Fibroblast of gingiva (primary cell): ENCODE measurements around the gene KRTAP29-1.

Source experiments
- DNase-seq: peaks from one replicate; pipeline ENCODE4 v3.0.0-alpha.2; 2011; ENCODE audit warnings: low read depth

KRTAP29-1 gene

DNA sequence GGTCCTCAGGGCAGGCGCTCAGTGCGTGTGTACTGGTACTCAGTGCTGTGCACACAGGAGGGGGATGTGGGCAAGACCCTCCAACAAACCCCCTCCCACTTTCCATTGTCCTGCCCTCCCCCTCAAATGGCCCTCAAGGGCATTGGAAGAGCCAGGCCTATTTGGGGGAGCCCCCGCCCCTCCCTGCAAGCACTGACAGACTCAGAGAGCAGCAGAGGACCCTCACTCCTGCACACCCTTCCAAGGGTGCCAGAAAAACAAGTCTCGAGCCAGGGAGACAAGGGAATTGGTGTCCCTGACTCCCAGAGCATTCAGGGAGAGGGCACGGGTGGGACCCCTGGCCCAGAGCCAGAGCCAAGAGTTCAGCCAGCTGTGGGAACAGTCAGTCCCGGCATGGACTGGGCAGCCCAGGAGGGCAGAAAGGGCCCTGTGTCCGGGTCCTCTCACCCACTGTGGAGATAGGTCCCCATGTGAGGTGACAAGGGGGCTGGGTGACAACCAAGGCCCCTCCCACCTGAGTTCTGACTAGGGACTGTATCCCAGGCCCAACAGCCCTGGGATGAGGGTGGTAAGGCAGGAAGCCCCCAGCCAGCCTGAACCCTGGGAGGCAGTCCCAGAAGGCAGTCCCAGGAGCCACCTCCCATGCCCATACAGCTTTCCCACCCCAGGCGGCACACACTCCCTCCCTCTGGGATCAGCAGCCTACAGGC lies 24.9 kb upstream of the KRTAP29-1 start:
- DNase-seq: no peak

GRCh38 chr17:41326173-41327145 lies 23.8 kb upstream of the KRTAP29-1 start:
- no peak for DNase-seq

GRCh38 chr17:41325611-41326010 lies 23.0 kb upstream of the KRTAP29-1 start:
- DNase-seq: no peak

DNA sequence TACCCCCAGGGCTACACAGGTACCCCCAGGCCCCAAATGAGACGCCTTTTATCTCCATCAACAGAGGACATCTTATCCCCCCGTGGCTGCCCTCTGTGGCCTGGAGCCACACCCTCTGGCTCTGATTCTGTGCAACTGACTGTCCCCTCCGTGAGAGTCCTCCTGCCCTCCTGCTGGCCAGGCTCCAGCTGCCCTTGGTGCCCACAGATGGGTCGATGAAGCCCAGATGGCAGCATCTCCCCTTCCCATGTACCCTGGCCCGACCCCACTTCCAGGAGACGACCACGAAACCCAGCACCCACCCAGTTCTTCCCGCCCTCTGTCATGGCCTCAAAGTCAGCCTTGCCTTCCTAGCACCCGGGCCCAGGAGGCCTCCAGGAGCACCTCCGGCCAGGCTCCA lies 22.5 kb upstream of the KRTAP29-1 start:
- no peak for DNase-seq

- no peak for DNase-seq
Observed at GRCh38 chr17:41324180-41325075, 21.8 kb upstream of the KRTAP29-1 start.

- DNase-seq: no peak
Observed at GRCh38 chr17:41322903-41323895, 20.5 kb upstream of the KRTAP29-1 start.

DNA sequence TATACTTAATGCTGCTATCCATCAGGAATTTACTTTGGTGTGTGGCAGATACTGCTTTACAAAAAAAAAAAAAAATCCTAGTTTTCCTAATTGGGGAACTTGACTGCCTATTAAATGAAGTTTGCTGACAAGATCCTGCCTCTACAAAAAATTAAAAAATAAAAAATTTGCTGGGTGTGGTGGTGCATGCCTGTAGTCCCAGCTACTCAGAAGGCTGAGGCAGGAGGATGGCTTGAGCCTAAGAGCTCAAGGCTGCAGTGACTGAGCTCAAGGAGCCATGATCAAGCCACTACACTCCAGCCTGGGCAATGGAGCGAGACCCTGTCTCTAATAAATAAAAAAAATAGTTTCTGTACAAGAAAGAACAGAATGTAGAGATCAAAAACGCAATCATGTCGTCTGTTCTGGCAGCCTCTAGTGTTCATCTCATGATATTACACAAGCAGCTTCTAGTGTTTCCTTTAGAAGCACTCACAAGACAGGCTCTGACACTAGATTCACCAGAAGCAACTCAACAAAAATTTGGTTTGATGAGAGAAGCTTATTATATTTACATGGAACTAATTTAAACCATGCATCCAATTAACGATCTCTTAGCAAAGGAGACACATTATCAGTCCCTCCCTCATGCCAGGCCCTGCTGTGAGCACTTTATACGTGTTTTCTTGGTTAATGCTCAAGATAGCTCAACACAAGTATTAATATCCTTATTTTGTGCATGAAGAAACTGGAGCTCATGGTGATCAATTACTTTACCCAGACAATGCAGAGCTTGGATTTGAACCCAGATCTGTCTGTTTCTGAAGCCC lies 19.6 kb upstream of the KRTAP29-1 start:
- peak; percentile 71 for DNase-seq

DNA sequence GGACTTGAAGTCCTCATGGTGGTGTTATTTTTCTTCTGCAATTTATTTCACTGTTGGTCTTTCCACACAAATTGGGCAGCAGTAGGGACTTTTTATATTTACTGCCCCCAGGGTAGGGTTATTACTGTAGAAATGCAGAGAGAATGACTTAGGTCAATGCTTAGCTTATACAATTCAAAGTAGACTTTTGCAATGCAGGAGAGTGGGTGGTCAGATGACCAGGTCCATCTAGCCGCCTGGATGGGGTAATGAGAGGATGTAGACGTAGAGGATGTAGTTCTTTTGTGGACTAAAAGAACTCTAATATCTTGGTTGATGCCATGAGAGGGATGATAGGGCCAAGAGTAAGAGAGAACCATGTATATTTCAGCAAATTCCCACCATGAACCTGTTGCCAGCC lies 15.6 kb upstream of the KRTAP29-1 start:
- no peak for DNase-seq

- no peak for DNase-seq
Observed at GRCh38 chr17:41315814-41316445, 13.3 kb upstream of the KRTAP29-1 start.

GRCh38 chr17:41315204-41315794 lies 12.6 kb upstream of the KRTAP29-1 start, which contains the start of gene KRTAP17-1:
Gene KRTAP17-1, minus strand, starts transcription at chr17:41315710. Its CDS starts 60 bp downstream, at chr17:41315650.
- no peak for DNase-seq

DNA sequence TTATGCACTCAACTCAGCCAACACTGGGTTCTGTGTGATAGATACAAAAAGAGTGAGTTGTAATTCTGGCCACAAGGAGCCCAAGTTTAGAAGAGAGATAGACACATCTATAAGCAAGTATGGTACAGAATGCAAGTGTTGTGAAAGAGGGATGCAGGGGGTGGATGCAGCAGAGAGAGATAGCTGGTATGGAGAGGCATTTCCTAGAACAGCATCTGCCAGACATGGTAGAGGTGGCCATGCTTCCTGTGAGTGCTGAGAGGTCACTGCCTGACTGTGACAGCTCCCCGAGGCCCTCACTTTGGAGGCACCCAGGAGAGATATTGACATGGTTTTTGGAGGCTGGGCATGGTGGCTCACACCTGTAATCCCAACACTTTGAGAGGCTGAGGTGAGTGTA lies 8.5 kb upstream of the KRTAP29-1 start:
- DNase-seq: no peak

- no peak for DNase-seq
Observed at GRCh38 chr17:41308918-41309359, 6.3 kb upstream of the KRTAP29-1 start, which contains the start of gene KRTAP16-1. Gene KRTAP16-1, minus strand, starts transcription at chr17:41309309. Its CDS starts 56 bp downstream, at chr17:41309253.

GRCh38 chr17:41308251-41308917 lies 5.7 kb upstream of the KRTAP29-1 start:
- DNase-seq: peak; percentile 24

DNA sequence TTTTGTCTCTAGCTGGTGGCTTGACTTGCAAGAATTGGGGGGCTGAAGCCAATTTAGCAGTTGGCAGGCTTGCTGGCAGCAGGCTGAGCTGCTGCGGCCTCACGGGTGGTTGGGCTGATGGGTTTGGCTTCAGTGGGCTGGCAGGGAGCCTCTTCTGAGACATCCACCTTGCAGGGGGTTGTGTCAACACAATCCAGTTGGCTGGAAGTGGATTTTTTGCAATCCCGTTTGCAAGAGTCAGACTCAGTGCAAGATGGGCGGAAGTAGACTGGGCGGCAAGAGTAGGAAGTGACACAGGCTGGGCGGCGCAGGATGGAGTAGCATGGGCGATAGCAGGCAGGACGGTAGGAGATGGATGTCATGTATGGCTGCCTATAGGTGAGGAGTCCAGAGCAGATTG lies 5.0 kb upstream of the KRTAP29-1 start:
- peak; percentile 89 for DNase-seq

GRCh38 chr17:41304091-41304490 lies 1.4 kb upstream of the KRTAP29-1 start:
- no peak for DNase-seq

- no peak for DNase-seq
Observed at GRCh38 chr17:41302981-41303380, 330 bp upstream of the KRTAP29-1 start.

GRCh38 chr17:41301204-41301790 lies 1.4 kb downstream of the KRTAP29-1 start:
- no peak for DNase-seq
